ENCODE measurements around the gene CCT3.

DNA sequence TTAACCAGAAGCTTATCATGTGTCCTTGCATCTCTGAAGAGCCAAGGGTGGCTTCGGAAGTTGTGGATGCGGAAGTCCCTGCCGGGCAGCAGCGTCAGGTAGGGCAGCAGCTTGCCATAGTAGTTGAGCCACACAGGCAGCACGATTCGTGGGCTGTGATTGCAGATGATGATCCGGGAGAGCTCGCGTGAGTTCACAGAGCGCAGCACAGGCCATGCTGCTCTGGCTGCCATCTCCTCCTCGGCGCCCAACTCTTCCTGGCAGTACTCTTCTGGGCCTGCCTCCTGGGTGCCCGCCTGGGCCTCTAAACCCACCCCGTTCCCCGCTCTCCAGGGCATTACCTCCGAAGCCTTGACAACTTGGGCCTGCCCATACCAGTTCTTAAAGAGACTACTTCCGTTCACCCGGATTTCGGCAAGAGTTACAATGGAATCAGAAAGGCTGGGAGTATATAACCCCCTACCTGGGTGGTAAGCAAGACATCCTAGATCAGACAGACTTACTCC, 39.2 kb downstream of the CCT3 start, which contains the start of gene VHLL:
- TF ChIP-seq, protein P1, sequence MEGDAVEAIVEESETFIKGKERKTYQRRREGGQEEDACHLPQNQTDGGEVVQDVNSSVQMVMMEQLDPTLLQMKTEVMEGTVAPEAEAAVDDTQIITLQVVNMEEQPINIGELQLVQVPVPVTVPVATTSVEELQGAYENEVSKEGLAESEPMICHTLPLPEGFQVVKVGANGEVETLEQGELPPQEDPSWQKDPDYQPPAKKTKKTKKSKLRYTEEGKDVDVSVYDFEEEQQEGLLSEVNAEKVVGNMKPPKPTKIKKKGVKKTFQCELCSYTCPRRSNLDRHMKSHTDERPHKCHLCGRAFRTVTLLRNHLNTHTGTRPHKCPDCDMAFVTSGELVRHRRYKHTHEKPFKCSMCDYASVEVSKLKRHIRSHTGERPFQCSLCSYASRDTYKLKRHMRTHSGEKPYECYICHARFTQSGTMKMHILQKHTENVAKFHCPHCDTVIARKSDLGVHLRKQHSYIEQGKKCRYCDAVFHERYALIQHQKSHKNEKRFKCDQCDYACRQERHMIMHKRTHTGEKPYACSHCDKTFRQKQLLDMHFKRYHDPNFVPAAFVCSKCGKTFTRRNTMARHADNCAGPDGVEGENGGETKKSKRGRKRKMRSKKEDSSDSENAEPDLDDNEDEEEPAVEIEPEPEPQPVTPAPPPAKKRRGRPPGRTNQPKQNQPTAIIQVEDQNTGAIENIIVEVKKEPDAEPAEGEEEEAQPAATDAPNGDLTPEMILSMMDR (IDR thresholded peaks at IDR 0.05) = no peak
- no peak for TF ChIP-seq POLR2A (IDR thresholded peaks at IDR 0.05)

Measured in body of pancreas (tissue), 4 donors.